Measurements from ENCODE around the gene ABHD14A. TPM values are rescaled to one million over a fixed set of nuclear protein-coding genes. Genes with fewer than 3 reads are reported as not detected.

Gene ABHD14A
- total and polyA plus RNA-seq, 2 of the 13 experiments (the other 11 are each of a cell fraction or from before 2014, with no cell fraction given): 29.5 to 46.9 TPM

DNA sequence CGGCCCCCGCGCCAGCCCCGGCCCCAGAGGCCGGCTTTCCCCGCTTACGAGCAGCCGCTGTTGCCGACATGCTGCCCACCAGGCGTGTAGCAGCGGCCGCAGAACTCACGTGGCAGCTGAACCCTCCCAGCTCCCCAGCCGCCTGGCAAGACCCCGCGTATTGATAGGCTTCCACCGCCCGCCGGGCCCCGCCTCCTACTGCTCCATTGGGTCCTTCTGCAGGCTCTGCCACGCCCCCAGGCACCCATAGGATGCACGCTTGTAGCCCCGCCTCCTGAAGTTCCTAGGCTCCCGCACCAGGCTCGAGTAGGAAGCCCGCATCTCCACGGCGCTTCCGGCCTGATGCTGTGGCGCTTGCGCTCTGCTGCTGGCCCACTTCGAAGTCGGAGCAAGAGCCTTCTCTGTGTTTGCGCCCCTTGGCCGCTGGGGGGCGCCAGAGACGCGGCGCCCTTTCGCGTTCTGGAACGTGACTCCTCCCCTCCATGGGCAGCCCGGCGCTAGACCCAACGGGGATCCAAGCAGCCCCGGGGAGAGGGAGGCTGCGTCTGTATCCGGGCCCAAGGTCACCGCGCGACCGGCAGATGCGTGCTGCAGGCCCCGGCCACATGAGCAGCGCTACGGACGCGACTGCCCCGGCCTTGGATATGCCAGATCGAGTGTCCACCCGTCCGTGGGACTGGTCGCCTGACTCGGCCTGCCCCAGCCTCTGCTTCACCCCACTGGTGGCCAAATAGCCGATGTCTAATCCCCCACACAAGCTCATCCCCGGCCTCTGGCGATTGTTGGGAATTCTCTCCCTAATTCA is 32.9 kb upstream of the ABHD14A start, which contains the start of the genes PARP3 and RRP9 (continued):
- TF ChIP-seq ZNF432 (CRISPR knock-in tag; IDR thresholded peaks at IDR 0.05; ENCODE audit: borderline replicate concordance) (no peak), TBX2 (CRISPR knock-in tag; IDR thresholded peaks at IDR 0.05; ENCODE audit: borderline replicate concordance) (peak; percentile 84; the same call in 1 of the 2 replicates), ZNF558 (CRISPR knock-in tag; IDR thresholded peaks at IDR 0.05; ENCODE audit: borderline replicate concordance) (peak; percentile 72; the same call in 1 of the 2 replicates), ZNF737 (CRISPR knock-in tag; IDR thresholded peaks at IDR 0.05; ENCODE audit: borderline replicate concordance) (peak; percentile 55; the same call in 1 of the 2 replicates), TBL1XR1 (IDR thresholded peaks at IDR 0.05; ENCODE audit: borderline replicate concordance, low read length, partially characterized antibody) (no peak), POLR2G (IDR thresholded peaks at IDR 0.05; ENCODE audit: low read depth, low read length) (peak; percentile 83), NFE2L1 (CRISPR knock-in tag; IDR thresholded peaks at IDR 0.05; ENCODE audit: borderline replicate concordance) (no peak; the same call in 1 of the 2 replicates), ZNF550 (CRISPR knock-in tag; IDR thresholded peaks at IDR 0.05; ENCODE audit: borderline replicate concordance) (no peak), ZNF839 (CRISPR knock-in tag; IDR thresholded peaks at IDR 0.05; ENCODE audit: borderline replicate concordance) (no peak), FOXK2 (IDR thresholded peaks at IDR 0.05) (peak; percentile 82), MAFK (conservative IDR thresholded peaks at IDR 0.05 in 1 of 2, IDR thresholded peaks at IDR 0.05 in 1 of 2; ENCODE audit: low read length in 2 of 2) (no peak), POLR2A (IDR thresholded peaks at IDR 0.05; ENCODE audit: insufficient read depth in 1 of 2, low read depth in 2 of 2, low read length in 2 of 2) (peak in 1 of 2 experiments; percentile 45; a peak in 1 of 4 replicates), ZNF577 (CRISPR knock-in tag; IDR thresholded peaks at IDR 0.05; ENCODE audit: borderline replicate concordance, low read depth) (no peak), GABPA (IDR thresholded peaks at IDR 0.05; ENCODE audit: low read depth, low read length) (no peak), GABPA (CRISPR knock-in tag; IDR thresholded peaks at IDR 0.05; ENCODE audit: low read depth) (peak; percentile 89)
- TF ChIP-seq, protein P1, sequence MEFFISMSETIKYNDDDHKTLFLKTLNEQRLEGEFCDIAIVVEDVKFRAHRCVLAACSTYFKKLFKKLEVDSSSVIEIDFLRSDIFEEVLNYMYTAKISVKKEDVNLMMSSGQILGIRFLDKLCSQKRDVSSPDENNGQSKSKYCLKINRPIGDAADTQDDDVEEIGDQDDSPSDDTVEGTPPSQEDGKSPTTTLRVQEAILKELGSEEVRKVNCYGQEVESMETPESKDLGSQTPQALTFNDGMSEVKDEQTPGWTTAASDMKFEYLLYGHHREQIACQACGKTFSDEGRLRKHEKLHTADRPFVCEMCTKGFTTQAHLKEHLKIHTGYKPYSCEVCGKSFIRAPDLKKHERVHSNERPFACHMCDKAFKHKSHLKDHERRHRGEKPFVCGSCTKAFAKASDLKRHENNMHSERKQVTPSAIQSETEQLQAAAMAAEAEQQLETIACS (CRISPR knock-in tag; IDR thresholded peaks at IDR 0.05): no peak; the same call in none of the 2 replicates
- TF ChIP-seq, protein P2, sequence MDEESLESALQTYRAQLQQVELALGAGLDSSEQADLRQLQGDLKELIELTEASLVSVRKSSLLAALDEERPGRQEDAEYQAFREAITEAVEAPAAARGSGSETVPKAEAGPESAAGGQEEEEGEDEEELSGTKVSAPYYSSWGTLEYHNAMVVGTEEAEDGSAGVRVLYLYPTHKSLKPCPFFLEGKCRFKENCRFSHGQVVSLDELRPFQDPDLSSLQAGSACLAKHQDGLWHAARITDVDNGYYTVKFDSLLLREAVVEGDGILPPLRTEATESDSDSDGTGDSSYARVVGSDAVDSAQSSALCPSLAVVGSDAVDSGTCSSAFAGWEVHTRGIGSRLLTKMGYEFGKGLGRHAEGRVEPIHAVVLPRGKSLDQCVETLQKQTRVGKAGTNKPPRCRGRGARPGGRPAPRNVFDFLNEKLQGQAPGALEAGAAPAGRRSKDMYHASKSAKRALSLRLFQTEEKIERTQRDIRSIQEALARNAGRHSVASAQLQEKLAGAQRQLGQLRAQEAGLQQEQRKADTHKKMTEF (CRISPR knock-in tag; IDR thresholded peaks at IDR 0.05): peak; percentile 95
- TF ChIP-seq, protein P3, sequence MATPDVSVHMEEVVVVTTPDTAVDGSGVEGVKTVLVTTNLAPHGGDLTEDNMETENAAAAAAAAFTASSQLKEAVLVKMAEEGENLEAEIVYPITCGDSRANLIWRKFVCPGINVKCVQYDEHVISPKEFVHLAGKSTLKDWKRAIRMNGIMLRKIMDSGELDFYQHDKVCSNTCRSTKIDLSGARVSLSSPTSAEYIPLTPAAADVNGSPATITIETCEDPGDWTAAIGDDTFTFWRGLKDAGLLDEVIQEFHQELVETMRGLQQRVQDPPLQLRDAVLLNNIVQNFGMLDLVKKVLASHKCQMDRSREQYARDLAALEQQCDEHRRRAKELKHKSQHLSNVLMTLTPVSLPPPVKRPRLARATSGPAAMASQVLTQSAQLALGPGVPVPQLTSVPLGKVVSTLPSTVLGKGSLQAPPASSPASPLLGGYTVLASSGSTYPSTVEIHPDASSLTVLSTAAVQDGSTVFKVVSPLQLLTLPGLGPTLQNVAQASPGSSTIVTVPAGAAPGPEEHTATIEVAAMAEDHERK (CRISPR knock-in tag; IDR thresholded peaks at IDR 0.05; ENCODE audit: low read depth): no peak
- TF ChIP-seq, protein P4, sequence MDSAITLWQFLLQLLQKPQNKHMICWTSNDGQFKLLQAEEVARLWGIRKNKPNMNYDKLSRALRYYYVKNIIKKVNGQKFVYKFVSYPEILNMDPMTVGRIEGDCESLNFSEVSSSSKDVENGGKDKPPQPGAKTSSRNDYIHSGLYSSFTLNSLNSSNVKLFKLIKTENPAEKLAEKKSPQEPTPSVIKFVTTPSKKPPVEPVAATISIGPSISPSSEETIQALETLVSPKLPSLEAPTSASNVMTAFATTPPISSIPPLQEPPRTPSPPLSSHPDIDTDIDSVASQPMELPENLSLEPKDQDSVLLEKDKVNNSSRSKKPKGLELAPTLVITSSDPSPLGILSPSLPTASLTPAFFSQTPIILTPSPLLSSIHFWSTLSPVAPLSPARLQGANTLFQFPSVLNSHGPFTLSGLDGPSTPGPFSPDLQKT (CRISPR knock-in tag; IDR thresholded peaks at IDR 0.05; ENCODE audit: borderline replicate concordance): no peak

Data from HepG2 (cell line).